ENCODE results near the gene COLEC11. TPM values are rescaled to one million over a fixed set of nuclear protein-coding genes. Genes with fewer than 3 reads are reported as not detected.

The COLEC11 gene
- total and polyA plus RNA-seq, 2 of the 13 experiments (the other 11 are each of a cell fraction or from before 2014, with no cell fraction given): 1.5 to 3.0 TPM

DNA sequence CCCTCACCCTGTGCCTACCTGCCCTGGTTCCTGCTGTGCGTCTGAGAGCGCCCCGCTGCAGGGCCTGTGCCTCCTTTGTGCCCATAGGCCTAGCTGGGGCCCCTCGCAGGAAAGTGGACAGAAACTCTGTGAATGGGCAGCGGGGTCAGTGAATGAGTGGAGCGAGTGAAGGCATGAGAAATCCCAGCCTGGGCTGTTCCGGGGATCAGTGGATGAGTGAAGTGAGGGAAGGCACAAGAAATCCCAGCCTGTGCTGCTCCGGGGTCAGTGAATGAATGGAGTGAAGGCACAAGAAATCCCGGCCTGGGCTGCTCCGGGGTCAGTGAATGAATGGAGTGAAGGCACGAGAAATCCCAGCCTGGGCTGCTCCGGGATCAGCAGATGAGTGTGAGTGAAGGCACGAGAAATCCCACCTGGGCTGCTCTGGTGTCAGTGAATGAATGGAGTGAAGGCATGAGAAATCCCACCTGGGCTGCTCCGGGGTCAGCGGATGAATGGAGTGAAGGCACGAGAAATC, 2.0 kb downstream of the COLEC11 start:
- Histone ChIP-seq H3K9me3 (ENCODE audit: low read length) (no peaks in the 10 kb centered on the region), H3K27ac (ENCODE audit: extremely low read length, insufficient read depth, low read length) (no peak overlapping the region), H3K4me1 (ENCODE audit: insufficient read depth, low read length) (peaks cover 33% of the 10 kb centered on the region), H2AFZ (ENCODE audit: low read length) (no peak overlapping the region), H3K36me3 (replicated peaks in 1 of 2; ENCODE audit: control insufficient read depth in 1 of 2, insufficient read depth in 2 of 2, low read length in 2 of 2) (no peaks in the 10 kb centered on the region), H3K4me2 (ENCODE audit: low read depth, low read length) (no peak overlapping the region), H4K20me1 (ENCODE audit: insufficient read depth, low read length) (no peaks in the 10 kb centered on the region), H3K4me3 (replicated peaks in 1 of 3; ENCODE audit: insufficient read depth in 1 of 3, low read depth in 2 of 3, low read length in 3 of 3) (no peak overlapping the region), H3K27me3 (ENCODE audit: control insufficient read depth in 1 of 2, insufficient read depth in 2 of 2, low read length in 2 of 2) (no peaks in the 10 kb centered on the region; a peak in 1 of 5 replicates), H3K9ac (ENCODE audit: insufficient read depth, low read depth, low read length) (no peak overlapping the region), H3K79me2 (ENCODE audit: insufficient read depth, low read length) (no peaks in the 10 kb centered on the region)
- FAIRE-seq (no peak), DNase-seq (ENCODE audit: low spot score) (no peak), ATAC-seq (no peak)
- POLR2A ChIA-PET: no interaction called here
- CTCF ChIA-PET (ENCODE audit: low intra/inter-chr PET ratio, low total read pairs): no interaction called here
- no TSS peak for BruUV-seq (replicated peaks)
- in situ Hi-C loops (cut with HindIII; ENCODE audit: extremely low pct_ligation_motif_present, low pct_unique_long_range_greater_than_20kb) (no loop called here), intact Hi-C loops (cut with micrococcal nuclease; ENCODE audit: unreplicated experiment) (no loop called here)
- 91% methylated on average over 16 of the region's 16 CpGs for whole genome bisulfite sequencing (ENCODE audit: low lambda C conversion rate)
- TF ChIP-seq, protein P1, sequence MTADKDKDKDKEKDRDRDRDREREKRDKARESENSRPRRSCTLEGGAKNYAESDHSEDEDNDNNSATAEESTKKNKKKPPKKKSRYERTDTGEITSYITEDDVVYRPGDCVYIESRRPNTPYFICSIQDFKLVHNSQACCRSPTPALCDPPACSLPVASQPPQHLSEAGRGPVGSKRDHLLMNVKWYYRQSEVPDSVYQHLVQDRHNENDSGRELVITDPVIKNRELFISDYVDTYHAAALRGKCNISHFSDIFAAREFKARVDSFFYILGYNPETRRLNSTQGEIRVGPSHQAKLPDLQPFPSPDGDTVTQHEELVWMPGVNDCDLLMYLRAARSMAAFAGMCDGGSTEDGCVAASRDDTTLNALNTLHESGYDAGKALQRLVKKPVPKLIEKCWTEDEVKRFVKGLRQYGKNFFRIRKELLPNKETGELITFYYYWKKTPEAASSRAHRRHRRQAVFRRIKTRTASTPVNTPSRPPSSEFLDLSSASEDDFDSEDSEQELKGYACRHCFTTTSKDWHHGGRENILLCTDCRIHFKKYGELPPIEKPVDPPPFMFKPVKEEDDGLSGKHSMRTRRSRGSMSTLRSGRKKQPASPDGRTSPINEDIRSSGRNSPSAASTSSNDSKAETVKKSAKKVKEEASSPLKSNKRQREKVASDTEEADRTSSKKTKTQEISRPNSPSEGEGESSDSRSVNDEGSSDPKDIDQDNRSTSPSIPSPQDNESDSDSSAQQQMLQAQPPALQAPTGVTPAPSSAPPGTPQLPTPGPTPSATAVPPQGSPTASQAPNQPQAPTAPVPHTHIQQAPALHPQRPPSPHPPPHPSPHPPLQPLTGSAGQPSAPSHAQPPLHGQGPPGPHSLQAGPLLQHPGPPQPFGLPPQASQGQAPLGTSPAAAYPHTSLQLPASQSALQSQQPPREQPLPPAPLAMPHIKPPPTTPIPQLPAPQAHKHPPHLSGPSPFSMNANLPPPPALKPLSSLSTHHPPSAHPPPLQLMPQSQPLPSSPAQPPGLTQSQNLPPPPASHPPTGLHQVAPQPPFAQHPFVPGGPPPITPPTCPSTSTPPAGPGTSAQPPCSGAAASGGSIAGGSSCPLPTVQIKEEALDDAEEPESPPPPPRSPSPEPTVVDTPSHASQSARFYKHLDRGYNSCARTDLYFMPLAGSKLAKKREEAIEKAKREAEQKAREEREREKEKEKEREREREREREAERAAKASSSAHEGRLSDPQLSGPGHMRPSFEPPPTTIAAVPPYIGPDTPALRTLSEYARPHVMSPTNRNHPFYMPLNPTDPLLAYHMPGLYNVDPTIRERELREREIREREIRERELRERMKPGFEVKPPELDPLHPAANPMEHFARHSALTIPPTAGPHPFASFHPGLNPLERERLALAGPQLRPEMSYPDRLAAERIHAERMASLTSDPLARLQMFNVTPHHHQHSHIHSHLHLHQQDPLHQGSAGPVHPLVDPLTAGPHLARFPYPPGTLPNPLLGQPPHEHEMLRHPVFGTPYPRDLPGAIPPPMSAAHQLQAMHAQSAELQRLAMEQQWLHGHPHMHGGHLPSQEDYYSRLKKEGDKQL (CRISPR knock-in tag; IDR thresholded peaks at IDR 0.05; ENCODE audit: low read depth): no peak
- no peak for TF ChIP-seq ATF7-NPFF (CRISPR knock-in tag; IDR thresholded peaks at IDR 0.05; ENCODE audit: low read depth)
- TF ChIP-seq SOX5 (CRISPR knock-in tag; IDR thresholded peaks at IDR 0.05; ENCODE audit: borderline replicate concordance): no peak
- no peak for TF ChIP-seq ZNF614 (CRISPR knock-in tag; IDR thresholded peaks at IDR 0.05; ENCODE audit: borderline replicate concordance)
- TF ChIP-seq ZNF333 (CRISPR knock-in tag; IDR thresholded peaks at IDR 0.05; ENCODE audit: borderline replicate concordance): no peak
- TF ChIP-seq, protein P2, sequence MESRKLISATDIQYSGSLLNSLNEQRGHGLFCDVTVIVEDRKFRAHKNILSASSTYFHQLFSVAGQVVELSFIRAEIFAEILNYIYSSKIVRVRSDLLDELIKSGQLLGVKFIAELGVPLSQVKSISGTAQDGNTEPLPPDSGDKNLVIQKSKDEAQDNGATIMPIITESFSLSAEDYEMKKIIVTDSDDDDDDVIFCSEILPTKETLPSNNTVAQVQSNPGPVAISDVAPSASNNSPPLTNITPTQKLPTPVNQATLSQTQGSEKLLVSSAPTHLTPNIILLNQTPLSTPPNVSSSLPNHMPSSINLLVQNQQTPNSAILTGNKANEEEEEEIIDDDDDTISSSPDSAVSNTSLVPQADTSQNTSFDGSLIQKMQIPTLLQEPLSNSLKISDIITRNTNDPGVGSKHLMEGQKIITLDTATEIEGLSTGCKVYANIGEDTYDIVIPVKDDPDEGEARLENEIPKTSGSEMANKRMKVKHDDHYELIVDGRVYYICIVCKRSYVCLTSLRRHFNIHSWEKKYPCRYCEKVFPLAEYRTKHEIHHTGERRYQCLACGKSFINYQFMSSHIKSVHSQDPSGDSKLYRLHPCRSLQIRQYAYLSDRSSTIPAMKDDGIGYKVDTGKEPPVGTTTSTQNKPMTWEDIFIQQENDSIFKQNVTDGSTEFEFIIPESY (CRISPR knock-in tag; IDR thresholded peaks at IDR 0.05): no peak
- TF ChIP-seq ZNF616 (CRISPR knock-in tag; IDR thresholded peaks at IDR 0.05; ENCODE audit: low read depth): no peak
- TF ChIP-seq SP4 (CRISPR knock-in tag; IDR thresholded peaks at IDR 0.05): no peak
- no peak for TF ChIP-seq SOX13 (IDR thresholded peaks at IDR 0.05)
- no peak for TF ChIP-seq SOX13 (CRISPR knock-in tag; conservative IDR thresholded peaks at IDR 0.05 in 1 of 2, IDR thresholded peaks at IDR 0.05 in 1 of 2)
- no peak for TF ChIP-seq TIGD3 (CRISPR knock-in tag; IDR thresholded peaks at IDR 0.05; ENCODE audit: borderline replicate concordance)
- no peak for TF ChIP-seq ZNF251 (CRISPR knock-in tag; IDR thresholded peaks at IDR 0.05)
- no peak for TF ChIP-seq MLLT10 (CRISPR knock-in tag; IDR thresholded peaks at IDR 0.05)
- no peak for TF ChIP-seq ZNF292 (CRISPR knock-in tag; IDR thresholded peaks at IDR 0.05; ENCODE audit: borderline replicate concordance, low read depth)
- no peak for TF ChIP-seq FOXP1 (IDR thresholded peaks at IDR 0.05)
- TF ChIP-seq FOXP1 (CRISPR knock-in tag; IDR thresholded peaks at IDR 0.05): no peak
- TF ChIP-seq ZNF337 (CRISPR knock-in tag; IDR thresholded peaks at IDR 0.05; ENCODE audit: borderline replicate concordance, low read depth): no peak
